KBM-7 (cell line): Measurements from ENCODE around the gene TNFRSF19.

Experiments
- DNase-seq: peaks from one replicate; pipeline ENCODE4 v3.0.0-alpha.2; 2015
- in situ Hi-C: fragments of 300-500 bp; cut with MboI; formaldehyde crosslinking; loops from 2 replicates; pipeline ENCODE4 v1.14.3; 2020; ENCODE audit warnings: low sequenced_read_pairs, low pct_unique_long_range_greater_than_20kb, mixed read lengths

TNFRSF19 gene

GRCh38 chr13:23642110-23642509, 71.9 kb downstream of the TNFRSF19 start:
- in situ Hi-C loops = no loop called here
- no peak for DNase-seq

- DNase-seq = no peak
- in situ Hi-C loops = no loop called here
These were observed 73.3 kb downstream of the TNFRSF19 start for GRCh38 chr13:23643338-23644125.

GRCh38 chr13:23644126-23644419, 73.9 kb downstream of the TNFRSF19 start:
- in situ Hi-C loops = no loop called here
- no peak for DNase-seq

GRCh38 chr13:23644527-23645138, 74.4 kb downstream of the TNFRSF19 start:
- in situ Hi-C loops = no loop called here
- no peak for DNase-seq

GRCh38 chr13:23645851-23646250, 75.6 kb downstream of the TNFRSF19 start:
- no peak for DNase-seq
- in situ Hi-C loops = no loop called here

DNA sequence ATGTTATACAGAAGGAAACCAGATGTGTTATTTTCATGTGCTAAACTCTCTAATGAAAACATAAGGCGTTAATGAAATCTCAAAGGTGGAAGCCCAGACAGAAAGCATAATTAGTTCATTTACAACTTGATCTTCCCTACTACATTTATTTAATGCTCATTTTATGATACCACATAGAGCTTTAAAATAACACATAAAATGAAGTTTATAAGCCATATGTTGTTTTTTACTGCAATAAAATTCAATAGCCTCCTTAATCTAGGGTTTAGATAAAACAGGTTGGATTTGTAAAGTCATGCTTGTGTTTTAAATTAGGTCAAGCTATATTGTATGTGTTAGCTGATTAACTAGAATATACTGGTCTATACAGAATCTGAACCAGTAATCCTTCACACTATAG, 81.2 kb downstream of the TNFRSF19 start:
- in situ Hi-C loops = no loop called here

GRCh38 chr13:23651887-23652286, 81.7 kb downstream of the TNFRSF19 start:
- DNase-seq = no peak
- in situ Hi-C loops = no loop called here

More for the DNA sequence above, 81.2 kb downstream of the TNFRSF19 start:
- DNase-seq = no peak

DNA sequence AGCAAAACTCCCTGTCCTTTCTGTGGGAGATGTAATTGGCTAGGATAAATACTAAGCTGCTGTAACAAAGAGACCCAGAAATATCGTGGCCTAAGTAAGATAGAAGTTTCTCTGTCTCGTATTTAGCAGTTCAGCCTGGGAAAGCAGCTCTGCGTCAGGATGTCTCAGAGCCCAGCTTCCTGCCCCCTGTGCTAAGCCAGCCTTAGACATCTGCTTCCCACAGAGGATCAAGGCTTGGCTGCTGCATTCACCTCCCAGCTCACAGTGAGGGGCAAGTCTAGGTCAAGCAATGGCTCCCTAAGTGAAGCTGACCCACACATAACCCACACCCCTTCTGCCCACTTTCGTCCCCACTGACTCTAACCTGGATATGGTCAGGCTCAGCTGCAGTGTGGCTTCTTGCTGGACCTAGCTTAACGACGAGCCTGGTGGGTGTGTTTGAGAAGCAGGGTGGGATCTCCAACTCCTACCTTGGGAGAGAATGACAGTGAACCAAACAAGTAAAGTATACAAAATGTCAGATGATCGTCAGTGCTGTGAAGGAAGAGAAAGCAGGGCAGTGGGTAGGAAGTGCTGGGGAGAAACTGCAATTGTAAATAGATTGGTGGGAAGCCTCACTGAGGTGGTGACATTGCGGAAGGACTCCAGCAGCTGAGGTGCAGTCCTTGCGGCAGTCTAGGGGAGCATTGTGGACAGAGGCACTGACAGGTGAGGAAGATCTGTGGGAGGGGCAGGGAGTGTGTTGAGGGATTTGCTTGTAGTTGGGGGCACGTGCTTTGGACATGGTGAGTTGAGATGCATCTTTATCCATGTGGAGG, 82.9 kb downstream of the TNFRSF19 start:
- in situ Hi-C loops = no loop called here
- no peak for DNase-seq

DNA sequence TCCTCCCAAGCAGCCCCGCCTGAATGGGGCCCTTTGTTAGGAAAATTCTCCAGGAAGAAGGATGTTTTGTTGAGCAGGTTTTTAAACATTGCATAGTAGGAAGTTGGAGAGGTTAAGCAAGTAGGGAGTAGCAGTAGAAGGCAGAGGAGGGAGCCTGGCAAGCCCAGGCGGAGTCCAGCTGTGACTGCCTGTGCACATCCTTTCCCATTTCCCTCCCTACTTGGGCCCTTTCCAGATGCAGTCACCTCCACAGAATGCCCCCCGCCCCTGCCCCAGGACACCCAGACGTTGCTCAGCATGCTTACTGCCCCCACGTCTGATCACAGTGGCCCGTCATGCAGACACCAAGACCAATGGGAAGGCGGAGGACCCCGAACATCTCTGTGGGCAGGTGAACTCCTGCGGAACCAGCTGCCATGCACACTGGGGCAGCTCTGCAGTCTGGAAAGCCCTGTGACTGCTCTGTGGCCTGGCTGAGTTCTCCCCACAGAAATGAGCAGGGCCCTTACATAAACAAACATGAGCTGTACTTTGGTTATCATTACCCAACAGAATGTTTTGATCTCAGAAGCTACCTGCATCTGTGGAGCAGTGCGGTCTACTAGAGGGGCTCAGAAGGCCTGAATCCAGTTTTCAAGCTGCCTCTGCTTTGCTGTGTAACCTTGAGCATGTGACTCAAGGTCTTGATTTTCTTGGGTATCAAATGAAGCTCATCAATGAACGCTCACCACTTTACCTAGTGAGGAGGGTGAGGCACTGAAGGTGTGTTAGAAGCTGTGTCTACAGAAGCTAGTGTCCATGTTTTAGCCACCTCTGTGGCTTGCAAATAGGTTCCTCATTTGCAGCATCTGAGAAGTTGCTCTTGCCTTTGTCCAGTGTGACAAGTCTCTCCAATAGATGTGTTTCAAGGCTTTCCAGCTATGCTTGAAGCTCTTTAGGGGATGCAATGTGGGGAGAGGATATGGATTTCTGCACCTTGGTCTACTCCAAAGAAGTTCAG, 84.2 kb downstream of the TNFRSF19 start:
- DNase-seq = no peak
- in situ Hi-C loops = no loop called here

GRCh38 chr13:23655321-23655720, 85.1 kb downstream of the TNFRSF19 start:
- in situ Hi-C loops = no loop called here
- DNase-seq = no peak

DNA sequence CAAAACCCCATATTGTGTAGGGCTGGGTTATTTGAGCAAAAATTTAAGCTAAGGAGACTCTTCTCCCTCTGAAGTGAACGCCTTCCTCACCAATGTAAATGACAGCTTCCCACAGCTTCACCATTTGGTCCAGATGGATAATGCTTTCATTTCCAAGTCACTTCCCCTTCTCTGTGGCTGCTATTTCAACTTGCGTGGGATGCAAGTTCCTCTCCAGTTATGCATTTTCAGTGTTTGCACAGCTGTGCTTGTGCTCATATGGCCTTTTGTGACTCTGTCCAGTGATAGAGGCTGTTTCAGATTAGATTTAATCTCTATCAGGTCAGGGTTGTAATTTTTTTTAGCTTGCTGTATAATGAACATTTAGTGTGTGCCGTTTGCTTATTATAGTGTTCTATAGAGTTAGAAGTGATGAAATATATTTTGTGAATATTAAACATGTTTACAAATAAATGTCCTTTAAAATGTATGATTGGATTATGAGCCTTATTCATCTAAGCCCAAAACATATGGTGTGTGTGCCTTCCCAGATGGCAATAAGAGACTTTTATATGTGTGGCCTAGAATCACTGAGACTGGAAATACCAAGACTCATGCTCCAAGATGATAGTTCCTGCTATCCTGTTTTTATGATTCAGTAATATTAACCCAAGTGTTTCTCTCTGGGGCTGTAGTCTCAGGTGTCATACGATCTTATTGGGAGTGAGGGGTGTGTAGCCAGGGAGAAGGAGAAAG, 86.6 kb downstream of the TNFRSF19 start:
- DNase-seq = peak; percentile 87
- in situ Hi-C loops = no loop called here

- DNase-seq = no peak
- in situ Hi-C loops = no loop called here
These were observed 88.8 kb downstream of the TNFRSF19 start for GRCh38 chr13:23658929-23659541.

- DNase-seq = no peak
- in situ Hi-C loops = no loop called here
These were observed 90.0 kb downstream of the TNFRSF19 start for GRCh38 chr13:23660249-23660648.

GRCh38 chr13:23666582-23666981, 96.4 kb downstream of the TNFRSF19 start:
- in situ Hi-C loops = no loop called here

GRCh38 chr13:23667750-23668149, 97.5 kb downstream of the TNFRSF19 start:
- DNase-seq = no peak
- in situ Hi-C loops = no loop called here

More at GRCh38 chr13:23666582-23666981, 96.4 kb downstream of the TNFRSF19 start:
- DNase-seq = no peak

- no peak for DNase-seq
- in situ Hi-C loops = no loop called here
These were observed 98.3 kb downstream of the TNFRSF19 start for GRCh38 chr13:23668562-23668961.

DNA sequence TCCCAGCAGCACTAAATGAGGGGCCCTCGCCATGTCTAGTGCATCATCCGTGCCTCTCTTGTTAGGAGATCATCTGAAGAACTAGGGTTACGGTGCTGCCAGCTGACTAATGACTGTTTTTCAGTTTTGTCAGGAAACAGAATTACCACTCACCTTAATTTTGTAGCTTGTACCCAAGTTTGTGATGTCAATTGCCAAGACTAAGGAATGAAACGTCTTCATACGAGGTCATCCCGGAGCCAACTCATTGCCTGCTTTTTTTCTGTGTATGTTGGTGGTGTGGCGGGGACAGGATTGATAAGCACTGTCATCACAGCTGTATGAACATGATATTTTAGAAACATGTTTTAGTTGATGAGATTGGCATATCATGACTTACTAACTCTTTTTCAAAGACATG, 100.6 kb downstream of the TNFRSF19 start:
- DNase-seq = no peak
- in situ Hi-C loops = no loop called here

GRCh38 chr13:23671377-23671776, 101.2 kb downstream of the TNFRSF19 start:
- in situ Hi-C loops = no loop called here
- no peak for DNase-seq
